IPS-20b (cell line): ENCODE data around the gene ABHD12.

ENCODE experiments used
- H3K27ac ChIP-seq: one replicate; pipeline ENCODE4 v1.5.1; 2013; ENCODE audit warnings: low read length
- H3K27me3 ChIP-seq: 2 replicates; pipeline ENCODE4 v1.6.1; 2013; ENCODE audit warnings: mild to moderate bottlenecking, low read length, inconsistent platforms; ENCODE audit not compliant: insufficient read depth
- H3K36me3 ChIP-seq: 2 replicates; pipeline ENCODE4 v1.6.1; 2013; ENCODE audit warnings: low read depth, mild to moderate bottlenecking, inconsistent platforms, low read length, moderate library complexity; ENCODE audit not compliant: insufficient read depth
- H3K4me1 ChIP-seq: 2 replicates; pipeline ENCODE4 v1.6.1; 2013; ENCODE audit warnings: mild to moderate bottlenecking, control low read depth, inconsistent platforms, low read length, moderate library complexity; ENCODE audit not compliant: insufficient read depth
- H3K4me3 ChIP-seq: 2 replicates; pipeline ENCODE4 v1.5.1; 2013; ENCODE audit warnings: mild to moderate bottlenecking, low read length, inconsistent platforms
- H3K9ac ChIP-seq: 2 replicates; pipeline ENCODE4 v1.6.1; 2013; ENCODE audit warnings: low read depth, mild to moderate bottlenecking, inconsistent platforms, low read length, moderate library complexity
- H3K9me3 ChIP-seq: 2 replicates; pipeline ENCODE4 v1.6.1; 2013; ENCODE audit warnings: mild to moderate bottlenecking, low read depth, low read length, inconsistent platforms; ENCODE audit not compliant: insufficient read depth

The ABHD12 gene

DNA sequence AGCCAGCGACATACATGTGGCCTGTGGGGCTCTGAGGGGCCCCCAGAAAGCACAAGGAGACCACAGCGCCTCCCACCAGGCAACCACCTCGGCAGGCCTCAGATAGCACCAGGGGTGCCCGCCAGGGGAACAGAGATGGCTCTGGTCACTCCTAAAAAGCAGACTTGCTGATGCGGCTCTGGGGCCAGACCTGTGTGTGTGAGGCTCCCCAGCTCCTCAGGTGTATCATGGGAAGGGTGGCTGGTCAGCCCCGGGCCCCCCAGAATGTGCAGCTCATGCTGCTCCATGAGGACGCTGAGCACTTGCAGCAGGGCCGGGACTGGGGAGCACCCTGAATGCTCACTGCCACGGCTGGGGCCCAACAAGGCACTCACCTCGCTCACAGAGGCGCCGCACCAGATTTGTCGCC lies 82.5 kb downstream of the ABHD12 start:
- H3K36me3 ChIP-seq = peaks cover 37% of the 10 kb centered on the region
- H3K9me3 ChIP-seq = no peaks in the 10 kb centered on the region
- H3K27me3 ChIP-seq = no peaks in the 10 kb centered on the region
- H3K27ac ChIP-seq = no peak overlapping the region
- no peak overlapping the region for H3K9ac ChIP-seq
- H3K4me1 ChIP-seq = peaks cover 4% of the 10 kb centered on the region; the same call in 1 of the 2 replicates
- no peak overlapping the region for H3K4me3 ChIP-seq

DNA sequence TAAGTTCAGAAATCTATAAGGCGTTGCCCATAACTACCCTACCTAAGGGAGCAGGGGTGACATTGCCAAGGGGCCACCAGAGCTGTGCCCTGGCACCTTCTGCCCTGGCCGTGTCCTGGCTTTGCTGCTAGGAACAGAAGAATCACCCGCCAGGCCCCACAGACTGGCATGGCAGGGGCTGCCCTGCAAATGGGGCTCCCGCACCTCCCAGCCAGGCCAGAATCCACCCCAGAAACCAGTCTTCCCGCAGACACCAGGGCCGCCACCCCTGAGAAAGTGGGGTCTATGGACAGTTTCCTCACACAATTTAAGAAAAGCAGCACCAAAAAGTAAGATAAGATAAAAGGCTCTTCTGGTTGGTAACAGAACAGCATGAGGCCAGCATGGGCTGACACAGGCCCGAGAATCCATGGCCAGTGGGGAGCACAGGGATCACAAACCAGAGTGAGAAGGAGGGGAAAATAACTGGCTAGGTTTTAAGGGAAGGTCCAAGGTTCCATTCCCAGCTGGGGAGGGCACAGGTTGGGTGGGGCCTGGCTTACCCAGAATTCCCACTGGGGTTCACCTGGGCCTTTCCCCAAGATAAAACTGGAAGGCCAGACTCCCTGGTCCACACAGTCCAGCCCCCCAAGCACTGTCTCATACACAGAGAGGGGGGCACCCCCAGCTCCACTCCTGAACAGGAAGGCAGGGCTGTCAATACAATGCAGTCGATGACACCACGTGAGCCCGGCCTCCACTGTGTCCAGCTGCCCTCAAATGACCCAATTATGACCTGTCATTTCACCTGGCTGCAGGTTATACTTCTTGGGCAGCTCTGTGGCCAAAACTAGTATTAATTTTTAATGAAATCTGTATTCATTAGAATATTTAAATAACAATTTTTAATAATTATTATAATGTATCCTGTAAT lies 83.4 kb downstream of the ABHD12 start:
- Histone ChIP-seq H3K36me3 (peaks cover 45% of the 10 kb centered on the region), H3K4me1 (peaks cover 4% of the 10 kb centered on the region; the same call in 1 of the 2 replicates), H3K9me3 (no peaks in the 10 kb centered on the region), H3K27ac (no peak overlapping the region), H3K27me3 (no peaks in the 10 kb centered on the region), H3K9ac (no peak overlapping the region), H3K4me3 (no peak overlapping the region)

DNA sequence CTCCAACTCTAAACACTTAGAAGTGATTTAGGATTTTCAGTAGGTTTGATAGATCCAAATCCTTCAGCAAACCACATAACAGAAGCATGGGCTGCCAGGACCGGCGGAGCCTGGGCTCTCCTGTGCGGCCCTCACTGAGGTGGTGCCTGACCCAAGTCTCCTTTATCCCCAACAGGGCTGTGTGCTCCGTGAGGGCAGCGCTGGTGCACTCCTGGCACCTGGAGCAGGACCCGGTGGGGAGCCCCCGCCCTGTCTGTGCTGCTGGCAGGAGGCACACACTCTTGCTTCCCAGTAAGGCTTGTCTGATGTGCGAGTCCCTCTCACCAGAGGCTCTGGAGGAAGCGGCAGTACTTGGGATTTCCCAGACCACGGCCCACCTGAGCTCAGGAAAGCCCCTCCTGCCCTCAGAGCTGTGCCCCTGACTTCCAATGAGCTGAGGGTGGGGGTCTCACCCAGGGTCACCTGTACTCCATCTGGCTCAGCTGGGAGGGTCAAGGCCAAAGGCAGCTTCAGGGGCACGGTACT lies 86.5 kb downstream of the ABHD12 start:
- no peak overlapping the region for H3K27ac ChIP-seq
- no peak overlapping the region for H3K9ac ChIP-seq
- no peaks in the 10 kb centered on the region for H3K27me3 ChIP-seq
- no peaks in the 10 kb centered on the region for H3K9me3 ChIP-seq
- no peaks in the 10 kb centered on the region for H3K4me1 ChIP-seq
- peaks cover 54% of the 10 kb centered on the region for H3K36me3 ChIP-seq
- no peak overlapping the region for H3K4me3 ChIP-seq

DNA sequence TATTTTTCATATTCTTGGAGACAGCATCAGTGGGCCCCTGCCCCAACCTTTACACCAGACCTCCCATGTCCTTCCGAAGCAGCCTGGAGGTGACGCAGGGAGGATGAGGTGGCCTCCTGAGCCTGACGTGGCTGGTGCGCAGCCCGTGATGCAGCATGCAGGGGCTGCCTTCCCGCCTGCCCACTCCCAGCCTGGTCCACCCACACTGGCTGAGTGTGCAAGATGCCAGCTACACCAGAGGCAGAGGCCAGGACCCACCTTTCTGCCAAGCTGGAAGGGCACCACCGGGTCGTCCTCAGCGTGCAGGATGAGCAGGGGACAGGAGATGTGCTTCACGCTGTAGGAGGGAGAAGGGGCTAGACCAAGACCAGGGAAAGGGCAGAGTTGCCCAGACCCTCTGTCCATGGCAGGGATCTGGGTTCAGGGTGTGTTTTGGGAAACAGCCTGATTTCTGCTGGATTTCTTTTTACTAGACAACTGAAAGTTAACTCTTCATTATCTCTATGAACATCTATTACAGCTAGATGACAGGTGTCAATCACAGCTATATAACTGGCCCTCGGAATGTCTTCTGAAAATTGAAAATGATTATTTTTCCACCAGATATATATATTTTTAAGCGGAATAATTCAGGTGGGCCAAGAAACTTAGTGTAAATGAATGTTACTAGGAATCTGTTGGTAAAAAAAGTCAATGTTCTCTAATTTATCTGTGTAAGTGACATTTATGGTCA lies 87.2 kb downstream of the ABHD12 start:
- H3K27ac ChIP-seq = no peak overlapping the region

DNA sequence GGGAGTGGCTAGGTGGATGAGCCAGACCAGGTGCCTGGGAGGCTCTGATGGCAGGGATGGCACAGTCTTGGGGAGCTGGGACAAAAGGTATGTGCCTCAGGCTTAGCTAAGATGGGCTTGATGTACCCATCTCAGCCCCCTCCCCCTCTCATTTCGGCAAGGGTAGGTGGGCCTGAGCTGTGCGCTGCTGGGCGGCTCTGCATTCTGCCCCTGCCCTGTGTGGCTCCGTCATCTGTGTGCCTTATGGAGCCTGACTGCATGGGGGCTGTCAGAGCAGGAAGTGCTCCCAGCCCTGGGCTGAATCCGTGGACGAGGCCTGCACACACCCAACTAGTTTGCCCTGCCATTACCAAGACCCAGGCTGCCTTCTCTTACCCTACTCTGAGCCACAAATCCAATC lies 88.0 kb downstream of the ABHD12 start:
- Histone ChIP-seq H3K9ac (no peak overlapping the region), H3K27me3 (no peaks in the 10 kb centered on the region), H3K4me1 (no peaks in the 10 kb centered on the region), H3K36me3 (peaks cover 53% of the 10 kb centered on the region), H3K9me3 (no peaks in the 10 kb centered on the region), H3K27ac (no peak overlapping the region), H3K4me3 (no peak overlapping the region)

More for the DNA sequence above, 87.2 kb downstream of the ABHD12 start:
- no peaks in the 10 kb centered on the region for H3K9me3 ChIP-seq
- H3K4me1 ChIP-seq = no peaks in the 10 kb centered on the region
- H3K36me3 ChIP-seq = peaks cover 54% of the 10 kb centered on the region
- no peak overlapping the region for H3K9ac ChIP-seq
- H3K4me3 ChIP-seq = no peak overlapping the region
- H3K27me3 ChIP-seq = no peaks in the 10 kb centered on the region

DNA sequence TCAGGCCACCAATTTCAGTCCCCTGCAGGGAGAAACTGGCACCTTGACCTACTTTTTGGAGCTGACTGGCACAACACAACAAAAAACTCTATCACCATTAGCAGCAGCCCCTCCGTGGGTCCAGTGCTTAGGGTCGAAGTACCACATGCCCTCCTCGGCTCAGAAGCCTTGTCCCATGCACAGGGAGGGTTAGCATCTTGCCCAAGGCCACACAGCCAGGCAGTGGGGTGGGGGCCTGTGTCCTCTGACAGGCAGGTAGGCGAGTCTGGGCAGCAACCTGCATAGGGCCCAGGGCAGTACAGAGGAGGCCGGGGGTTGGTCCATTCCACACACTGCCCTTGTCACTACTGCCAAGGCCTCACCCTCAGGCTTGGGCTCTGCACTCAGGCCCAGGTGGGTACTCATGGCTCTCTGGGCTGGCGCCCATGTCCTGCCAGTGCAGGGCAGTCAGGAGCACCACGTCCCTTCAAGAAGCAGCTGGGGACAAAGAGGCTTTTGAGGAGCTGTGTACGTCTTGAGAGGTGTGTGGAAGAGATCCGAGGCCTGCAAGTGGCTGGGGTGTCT lies 89.2 kb downstream of the ABHD12 start:
- Histone ChIP-seq H3K4me3 (no peak overlapping the region), H3K36me3 (peaks cover 54% of the 10 kb centered on the region), H3K9ac (no peak overlapping the region), H3K4me1 (no peaks in the 10 kb centered on the region), H3K9me3 (no peaks in the 10 kb centered on the region), H3K27ac (no peak overlapping the region), H3K27me3 (no peaks in the 10 kb centered on the region)

DNA sequence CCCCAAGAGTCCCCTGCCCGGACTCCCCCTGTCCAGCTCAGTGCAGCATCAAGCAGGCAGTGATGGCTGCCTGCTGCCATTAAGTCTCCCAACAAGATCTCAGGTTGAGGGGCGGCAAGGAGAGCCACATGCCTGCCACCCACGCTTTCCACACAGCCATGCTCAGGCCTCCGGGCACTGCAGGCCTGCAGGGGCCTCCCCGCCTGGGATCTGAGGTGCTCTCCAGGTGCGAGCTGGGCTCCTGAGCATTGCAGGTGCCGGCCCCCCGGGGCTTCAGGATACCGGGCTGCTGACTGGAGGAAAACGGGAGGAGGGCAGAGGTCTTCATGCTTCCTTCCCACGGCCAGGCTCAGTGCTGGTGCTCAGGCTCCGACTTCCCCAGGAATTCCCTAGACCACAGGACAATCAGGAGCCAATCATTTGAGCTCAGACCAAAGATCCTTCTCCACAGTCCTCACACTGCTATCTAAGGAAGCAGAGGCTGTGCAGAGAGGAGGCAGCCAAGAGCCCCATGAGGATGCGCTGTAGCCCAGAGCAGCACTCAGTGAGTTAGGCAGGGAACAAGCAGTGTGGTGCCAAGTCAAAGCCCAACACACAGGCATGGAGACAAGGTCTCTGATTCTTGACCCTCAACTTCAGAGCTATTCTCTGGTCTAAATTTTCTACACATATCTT lies 90.0 kb downstream of the ABHD12 start:
- H3K27me3 ChIP-seq = no peaks in the 10 kb centered on the region
- H3K9ac ChIP-seq = no peak overlapping the region
- H3K9me3 ChIP-seq = no peaks in the 10 kb centered on the region
- no peak overlapping the region for H3K27ac ChIP-seq
- no peaks in the 10 kb centered on the region for H3K4me1 ChIP-seq
- peaks cover 54% of the 10 kb centered on the region for H3K36me3 ChIP-seq
- no peak overlapping the region for H3K4me3 ChIP-seq

DNA sequence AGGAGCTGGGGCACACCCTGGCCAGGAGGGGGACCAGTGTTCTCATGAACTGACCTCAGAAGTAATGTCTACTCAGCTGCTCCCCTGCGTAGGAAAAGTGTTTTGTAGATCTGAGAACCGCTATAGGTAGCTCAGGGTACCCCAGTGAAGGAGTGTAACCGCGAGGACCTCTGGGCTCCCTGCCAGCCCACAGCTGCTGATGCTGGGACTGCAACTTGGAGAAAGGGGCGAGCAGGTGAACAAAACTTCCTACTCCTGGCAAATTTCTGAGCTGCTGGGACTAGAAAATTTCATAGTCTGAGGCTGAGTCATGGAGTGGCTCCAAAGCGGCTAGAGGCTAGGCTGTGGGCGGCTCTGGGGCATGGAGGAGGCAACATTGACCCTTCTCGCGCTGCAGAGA lies 90.8 kb downstream of the ABHD12 start:
- H3K27ac ChIP-seq = no peak overlapping the region
- no peaks in the 10 kb centered on the region for H3K9me3 ChIP-seq
- no peak overlapping the region for H3K9ac ChIP-seq
- H3K27me3 ChIP-seq = no peaks in the 10 kb centered on the region
- H3K4me3 ChIP-seq = no peak overlapping the region
- H3K36me3 ChIP-seq = peaks cover 50% of the 10 kb centered on the region
- 0 out of 2 replicates have a peak, but pooled peaks cover under 1% of the 10 kb centered on the region for H3K4me1 ChIP-seq

DNA sequence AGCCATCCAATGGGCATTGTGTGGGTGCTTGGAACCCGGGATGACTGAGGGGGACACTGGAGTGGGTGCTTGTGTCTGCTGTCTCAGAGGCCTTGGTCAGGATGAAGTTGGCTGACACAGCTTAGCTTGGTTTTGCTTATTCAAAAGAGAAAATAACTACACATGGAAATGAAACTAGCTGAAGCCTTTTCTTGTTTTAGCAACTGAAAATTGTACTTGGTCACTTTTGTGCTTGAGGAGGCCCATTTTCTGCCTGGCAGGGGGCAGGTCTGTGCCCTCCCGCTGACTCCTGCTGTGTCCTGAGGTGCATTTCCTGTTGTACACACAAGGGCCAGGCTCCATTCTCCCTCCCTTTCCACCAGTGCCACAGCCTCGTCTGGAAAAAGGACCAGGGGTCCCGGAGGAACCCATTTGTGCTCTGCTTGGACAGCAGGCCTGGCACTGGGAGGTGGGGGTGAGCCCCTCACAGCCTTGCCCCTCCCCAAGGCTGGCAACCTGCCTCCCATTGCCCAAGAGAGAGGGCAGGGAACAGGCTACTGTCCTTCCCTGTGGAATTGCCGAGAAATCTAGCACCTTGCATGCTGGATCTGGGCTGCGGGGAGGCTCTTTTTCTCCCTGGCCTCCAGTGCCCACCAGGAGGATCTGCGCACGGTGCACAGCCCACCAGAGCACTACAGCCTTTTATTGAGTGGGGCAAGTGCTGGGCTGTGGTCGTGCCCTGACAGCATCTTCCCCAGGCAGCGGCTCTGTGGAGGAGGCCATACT lies 93.3 kb downstream of the ABHD12 start:
- no peaks in the 10 kb centered on the region for H3K27me3 ChIP-seq

DNA sequence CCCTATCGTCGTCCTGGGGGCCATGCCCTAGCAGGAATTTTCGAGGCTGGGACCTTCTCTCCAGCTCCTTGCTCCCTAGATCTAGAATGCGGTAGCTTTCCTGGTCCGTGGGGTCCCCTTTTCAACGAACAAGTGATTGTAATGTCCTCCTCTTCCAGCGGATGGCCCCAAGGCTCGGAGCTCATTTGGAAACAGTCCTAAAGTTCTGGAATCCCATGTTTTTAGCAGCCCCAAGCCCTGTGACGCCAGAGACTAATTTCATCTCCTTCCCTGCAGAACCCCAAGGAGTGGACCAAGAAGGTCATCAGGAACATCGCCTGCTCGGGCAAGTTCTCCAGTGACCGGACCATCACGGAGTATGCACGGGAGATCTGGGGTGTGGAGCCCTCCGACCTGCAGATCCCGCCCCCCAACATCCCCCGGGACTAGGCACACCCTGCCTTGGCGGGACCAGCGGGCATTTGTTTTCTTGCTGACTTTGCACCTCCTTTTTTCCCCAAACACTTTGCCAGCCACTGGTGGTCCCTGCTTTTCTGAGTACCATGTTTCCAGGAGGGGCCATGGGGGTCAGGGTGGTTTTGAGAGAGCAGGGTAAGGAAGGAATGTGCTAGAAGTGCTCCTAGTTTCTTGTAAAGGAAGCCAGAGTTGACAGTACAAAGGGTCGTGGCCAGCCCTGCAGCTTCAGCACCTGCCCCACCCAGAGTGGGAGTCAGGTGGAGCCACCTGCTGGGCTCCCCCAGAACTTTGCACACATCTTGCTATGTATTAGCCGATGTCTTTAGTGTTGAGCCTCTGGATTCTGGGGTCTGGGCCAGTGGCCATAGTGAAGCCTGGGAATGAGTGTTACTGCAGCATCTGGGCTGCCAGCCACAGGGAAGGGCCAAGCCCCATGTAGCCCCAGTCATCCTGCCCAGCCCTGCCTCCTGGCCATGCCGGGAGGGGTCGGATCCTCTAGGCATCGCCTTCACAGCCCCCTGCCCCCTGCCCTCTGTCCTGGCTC lies 94.2 kb downstream of the ABHD12 start:
- Histone ChIP-seq H3K9ac (no peak overlapping the region), H3K4me3 (no peak overlapping the region), H3K27ac (no peak overlapping the region), H3K27me3 (no peaks in the 10 kb centered on the region), H3K9me3 (no peaks in the 10 kb centered on the region), H3K36me3 (peaks cover 26% of the 10 kb centered on the region), H3K4me1 (0 out of 2 replicates have a peak, but pooled peaks cover 3% of the 10 kb centered on the region)

More for the DNA sequence above, 93.3 kb downstream of the ABHD12 start:
- no peaks in the 10 kb centered on the region for H3K9me3 ChIP-seq
- H3K4me3 ChIP-seq = no peak overlapping the region
- H3K36me3 ChIP-seq = peaks cover 28% of the 10 kb centered on the region
- no peak overlapping the region for H3K27ac ChIP-seq
- H3K4me1 ChIP-seq = 0 out of 2 replicates have a peak, but pooled peaks cover 3% of the 10 kb centered on the region
- H3K9ac ChIP-seq = no peak overlapping the region
